ENCODE measurements around the gene SAAL1. TPM values are rescaled to one million over a fixed set of nuclear protein-coding genes. Genes with fewer than 3 reads are reported as not detected.

Gene SAAL1
- polyA plus RNA-seq, 4 donors, result 22.2 to 28.6 (median 27.3) TPM

Other genes with a start within 250 kb of the SAAL1 start
- gene SERGEF, start 93.0 kb downstream of the SAAL1 start, polyA plus RNA-seq (ENCODE audit: insufficient read length in 4 of 4), result 10 to 100 TPM; 19.6 to 22.5 (median 21.8) TPM
- gene TPH1, start 59.8 kb downstream of the SAAL1 start, polyA plus RNA-seq (ENCODE audit: insufficient read length in 4 of 4), result under 1 TPM; 0.35 to 0.93 (median 0.56) TPM
- under 1 TPM in 1 of 4 donors, not detected in 3; 0.04 TPM for gene MRGPRX3, start 26.5 kb upstream of the SAAL1 start, polyA plus RNA-seq (ENCODE audit: insufficient read length in 4 of 4)
- gene MRGPRX4, start 66.8 kb upstream of the SAAL1 start, polyA plus RNA-seq (ENCODE audit: insufficient read length in 4 of 4), result not detected
- gene SAA4, start 130.7 kb upstream of the SAAL1 start, polyA plus RNA-seq (ENCODE audit: insufficient read length in 4 of 4), result not detected
- gene SAA2, start 142.6 kb upstream of the SAAL1 start, polyA plus RNA-seq (ENCODE audit: insufficient read length in 4 of 4), result under 1 TPM in 1 of 4 donors, not detected in 3; 0.20 TPM
- gene SAA1, start 160.2 kb upstream of the SAAL1 start, polyA plus RNA-seq (ENCODE audit: insufficient read length in 4 of 4), result not detected
- gene HPS5, start 216.1 kb upstream of the SAAL1 start, polyA plus RNA-seq (ENCODE audit: insufficient read length in 4 of 4), result 10 to 100 TPM; 20.4 to 24.3 (median 22.4) TPM
- 10 to 100 TPM; 47.0 to 58.9 (median 56.0) TPM for gene GTF2H1, start 216.5 kb upstream of the SAAL1 start, polyA plus RNA-seq (ENCODE audit: insufficient read length in 4 of 4)

All from right renal pelvis (tissue), 4 donors.